Esophagus squamous epithelium (tissue), 5 donors: Measurements from ENCODE around the gene KRT3. TPM values are rescaled to one million over a fixed set of nuclear protein-coding genes. Genes with fewer than 3 reads are reported as not detected.

ENCODE experiments used
- DNase-seq: peaks from one replicate; lab custom pipeline; 2025; lab: John Stamatoyannopoulos, UW
- H3K27ac ChIP-seq, 4 donors: fragments of 200-600 bp; sonication (generic); one replicate each; pipeline ENCODE4 v1.5.1; 2016 to 2019; ENCODE audit warnings: mild to moderate bottlenecking in 1 of 4
- H3K27me3 ChIP-seq, 4 donors: fragments of 200-600 bp; sonication (generic); 1 replicate in 3 of 4; 2 replicates in 1 of 4; pipeline versions ENCODE4 v1.5.1 to v1.6.0; 2017 to 2021; ENCODE audit warnings: antibody characterized with exemption in 1 of 4
- H3K36me3 ChIP-seq, 3 donors: fragments of 200-600 bp; sonication (generic); one replicate each; pipeline ENCODE4 v1.5.1; 2016 to 2019
- H3K4me1 ChIP-seq, 3 donors: fragments of 200-600 bp; sonication (generic); one replicate each; pipeline ENCODE4 v1.5.1; 2017 to 2019
- H3K4me3 ChIP-seq, 4 donors: fragments of 200-600 bp; sonication (generic); 1 replicate in 3 of 4; 2 replicates in 1 of 4; pipeline ENCODE4 v1.5.1; 2016 to 2019; ENCODE audit warnings: mild to moderate bottlenecking in 2 of 4, moderate library complexity in 1 of 4
- H3K9me3 ChIP-seq, 3 donors: fragments of 200-600 bp; sonication (generic); one replicate each; pipeline ENCODE4 v1.5.1; 2016 to 2019
- POLR2A ChIP-seq, 4 donors: fragments of 450-650 bp; IDR thresholded peaks; one replicate each; pipeline ENCODE4 v1.6.1; 2017; ENCODE audit warnings: antibody characterized with exemption in 4 of 4, mild to moderate bottlenecking in 4 of 4, moderate library complexity in 3 of 4
- WGBS, 2 donors: methylation state at CpG; one replicate each; pipeline ENCODE4 v1.1.5; 2018; 5-methylcytosine and 5-hydroxymethylcytosine counted together
- intact Hi-C: fragments of 100-400 bp; cut with DNase I; formaldehyde crosslinking; loops from one replicate; pipeline ENCODE4 v1.15.0; 2022
- total RNA-seq, 4 donors: library from RNA; depleted of rRNA; stranded (reverse); fragments of >200 nt; gene quantifications; one replicate each; pipeline ENCODE4 v1.1.0, GENCODE V29; 2016
- TF ChIP-seq, protein P1 (sequence below), 6 experiments: fragments of 450-650 bp in 4 of 6; fragments of 200-600 bp in 2 of 6; sonication (generic) in 2 of 6; IDR thresholded peaks; one replicate each; pipeline ENCODE4 v1.5.1; 2016 to 2019; ENCODE audit warnings: antibody characterized with exemption in 6 of 6, mild to moderate bottlenecking in 4 of 6, moderate library complexity in 4 of 6
- donor health status: DM: yes; HTN: yes; CAD: no.

The KRT3 gene
- total RNA-seq, 4 donors from 2014 or later: 0.57 to 1.6 (median 0.86) TPM

DNA sequence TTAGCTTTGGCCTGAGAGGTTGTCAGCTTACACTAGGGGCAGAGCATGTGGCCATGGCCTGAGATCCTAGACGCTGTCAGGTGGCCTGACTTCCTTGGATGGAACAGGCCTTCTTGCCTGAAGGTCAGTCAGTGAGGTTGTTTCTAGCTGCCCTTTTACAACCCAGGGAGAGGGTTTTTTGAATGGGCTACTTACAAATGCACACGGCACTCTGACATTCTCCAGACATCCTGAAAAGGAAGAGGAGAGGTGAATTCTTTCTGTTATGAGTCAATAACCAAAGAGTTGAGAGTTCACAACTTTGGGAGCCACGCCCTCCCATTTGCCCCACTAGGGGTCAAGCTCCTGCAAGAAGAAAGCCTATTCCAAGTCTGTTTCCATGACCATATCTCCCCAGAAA lies 26.6 kb downstream of the KRT3 start:
- 54 to 60% methylated on average over 2 to 3 of the region's 3 CpGs for WGBS, 2 donors
- no peak overlapping the region for H3K27ac ChIP-seq

DNA sequence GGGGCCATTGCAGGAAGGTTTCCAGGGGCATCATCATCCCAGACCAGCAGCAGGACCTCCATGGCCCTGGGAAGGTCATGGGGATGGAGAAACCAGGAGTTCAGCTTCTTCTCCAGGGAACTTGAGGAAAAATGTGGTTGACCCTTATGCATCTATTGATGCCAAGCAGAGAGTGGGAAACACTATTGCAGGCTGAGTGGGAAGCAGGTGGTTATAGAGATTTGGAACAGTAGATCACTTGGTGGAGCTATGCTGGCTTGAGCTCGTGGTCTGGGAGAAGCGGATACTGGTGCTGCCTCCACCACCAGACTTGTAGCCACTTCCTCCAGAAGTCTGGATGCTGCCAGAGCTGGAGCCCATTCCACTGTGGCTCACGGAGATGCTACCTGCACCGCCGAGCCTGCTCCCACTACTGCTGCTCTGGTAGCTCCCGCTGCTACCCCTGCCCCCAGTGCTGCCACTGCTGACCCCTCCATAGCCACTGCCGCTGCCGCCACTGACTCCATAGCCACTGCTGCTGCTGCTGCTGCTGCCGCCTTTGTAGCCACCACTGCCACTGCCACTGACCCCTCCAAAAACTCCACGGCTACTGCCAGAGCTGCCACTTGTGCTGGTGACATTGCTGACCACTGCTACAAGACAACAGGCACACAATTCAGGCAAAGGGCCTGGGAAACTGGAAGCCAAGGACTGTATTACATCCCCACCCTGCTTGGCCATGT lies 27.3 kb downstream of the KRT3 start:
- DNase-seq: no peak
- no peak overlapping the region for H3K27ac ChIP-seq
- intact Hi-C loops: no loop called here
- no peaks in the 10 kb centered on the region for H3K4me1 ChIP-seq
- peaks cover 0 to 19% (median 0%) of the 10 kb centered on the region in 4 donors for H3K27me3 ChIP-seq
- 79% methylated on average over 7 of the region's 10 CpGs; no CpG with 5 or more reads in 1 of the 2 donors for WGBS, 2 donors
- TF ChIP-seq POLR2A (IDR thresholded peaks at IDR 0.05): no peak
- TF ChIP-seq, protein P1, sequence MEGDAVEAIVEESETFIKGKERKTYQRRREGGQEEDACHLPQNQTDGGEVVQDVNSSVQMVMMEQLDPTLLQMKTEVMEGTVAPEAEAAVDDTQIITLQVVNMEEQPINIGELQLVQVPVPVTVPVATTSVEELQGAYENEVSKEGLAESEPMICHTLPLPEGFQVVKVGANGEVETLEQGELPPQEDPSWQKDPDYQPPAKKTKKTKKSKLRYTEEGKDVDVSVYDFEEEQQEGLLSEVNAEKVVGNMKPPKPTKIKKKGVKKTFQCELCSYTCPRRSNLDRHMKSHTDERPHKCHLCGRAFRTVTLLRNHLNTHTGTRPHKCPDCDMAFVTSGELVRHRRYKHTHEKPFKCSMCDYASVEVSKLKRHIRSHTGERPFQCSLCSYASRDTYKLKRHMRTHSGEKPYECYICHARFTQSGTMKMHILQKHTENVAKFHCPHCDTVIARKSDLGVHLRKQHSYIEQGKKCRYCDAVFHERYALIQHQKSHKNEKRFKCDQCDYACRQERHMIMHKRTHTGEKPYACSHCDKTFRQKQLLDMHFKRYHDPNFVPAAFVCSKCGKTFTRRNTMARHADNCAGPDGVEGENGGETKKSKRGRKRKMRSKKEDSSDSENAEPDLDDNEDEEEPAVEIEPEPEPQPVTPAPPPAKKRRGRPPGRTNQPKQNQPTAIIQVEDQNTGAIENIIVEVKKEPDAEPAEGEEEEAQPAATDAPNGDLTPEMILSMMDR (IDR thresholded peaks at IDR 0.05): no peak
- H3K4me3 ChIP-seq: no peak overlapping the region
- no peaks in the 10 kb centered on the region for H3K9me3 ChIP-seq
- H3K36me3 ChIP-seq: no peaks in the 10 kb centered on the region

More for the DNA sequence above, 26.6 kb downstream of the KRT3 start:
- peaks cover 0 to 19% (median 0%) of the 10 kb centered on the region in 4 donors for H3K27me3 ChIP-seq
- no peaks in the 10 kb centered on the region for H3K9me3 ChIP-seq
- no peaks in the 10 kb centered on the region for H3K4me1 ChIP-seq
- H3K36me3 ChIP-seq: no peaks in the 10 kb centered on the region
- no peak for DNase-seq
- no peak overlapping the region for H3K4me3 ChIP-seq
- TF ChIP-seq POLR2A (IDR thresholded peaks at IDR 0.05): no peak
- TF ChIP-seq, protein P1 (IDR thresholded peaks at IDR 0.05): no peak
- intact Hi-C loops: no loop called here

DNA sequence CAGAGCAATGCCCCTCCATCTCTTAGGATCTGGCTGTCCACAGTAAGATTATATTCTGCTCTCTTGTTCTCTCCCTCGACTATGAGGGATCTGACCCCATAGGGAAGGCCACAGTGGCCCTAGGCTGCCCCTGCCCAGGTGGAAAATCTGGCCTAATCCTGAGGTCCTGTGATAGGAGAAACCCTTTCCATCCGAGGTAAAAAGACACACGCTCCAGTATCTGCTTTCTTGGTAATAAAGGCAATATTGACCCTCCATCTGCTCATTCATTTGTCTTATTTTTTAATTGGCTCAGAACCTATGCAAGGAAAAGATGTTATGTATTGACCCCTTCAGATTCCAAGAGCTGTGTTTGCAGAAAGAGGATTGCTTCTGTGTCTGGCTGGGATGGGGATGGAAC lies 28.5 kb downstream of the KRT3 start:
- no peaks in the 10 kb centered on the region for H3K9me3 ChIP-seq
- H3K4me3 ChIP-seq: no peak overlapping the region
- H3K4me1 ChIP-seq: no peaks in the 10 kb centered on the region
- no peak overlapping the region for H3K27ac ChIP-seq
- TF ChIP-seq, protein P1 (IDR thresholded peaks at IDR 0.05): no peak
- TF ChIP-seq POLR2A (IDR thresholded peaks at IDR 0.05): no peak
- no peak for DNase-seq
- peaks cover 0 to 19% (median 0%) of the 10 kb centered on the region in 4 donors for H3K27me3 ChIP-seq
- 44 to 80% methylated on average over 2 to 3 of the region's 3 CpGs for WGBS, 2 donors
- no peaks in the 10 kb centered on the region for H3K36me3 ChIP-seq
- intact Hi-C loops: no loop called here

DNA sequence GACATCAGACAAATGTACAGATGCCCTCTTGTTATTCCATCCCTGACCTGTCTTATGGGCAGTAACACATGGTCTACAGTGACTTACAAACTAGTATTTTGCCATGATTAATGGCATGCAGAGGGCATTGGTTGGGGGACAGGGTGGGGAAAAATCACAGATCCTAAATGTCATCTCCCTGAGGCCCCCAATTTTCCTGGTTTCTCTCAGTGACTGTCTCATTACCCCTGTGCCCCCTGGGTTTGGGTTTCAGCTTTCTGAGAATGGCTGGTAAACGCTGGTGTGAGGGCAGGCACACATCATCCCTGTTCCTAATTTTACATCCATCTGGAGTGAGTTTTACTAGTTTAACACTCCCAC lies 28.9 kb downstream of the KRT3 start:
- Histone ChIP-seq H3K4me3 (no peak overlapping the region), H3K27ac (no peak overlapping the region), H3K27me3 (peaks cover 0 to 22% (median 0%) of the 10 kb centered on the region in 4 donors), H3K4me1 (no peaks in the 10 kb centered on the region), H3K36me3 (no peaks in the 10 kb centered on the region), H3K9me3 (peaks cover 0 to 3% (median 0%) of the 10 kb centered on the region in 3 donors)
- 76 to 90% methylated on average over 1 of the region's 1 CpG for WGBS, 2 donors
- TF ChIP-seq POLR2A (IDR thresholded peaks at IDR 0.05): no peak
- TF ChIP-seq, protein P1 (IDR thresholded peaks at IDR 0.05): no peak
- intact Hi-C loops: no loop called here
- no peak for DNase-seq

DNA sequence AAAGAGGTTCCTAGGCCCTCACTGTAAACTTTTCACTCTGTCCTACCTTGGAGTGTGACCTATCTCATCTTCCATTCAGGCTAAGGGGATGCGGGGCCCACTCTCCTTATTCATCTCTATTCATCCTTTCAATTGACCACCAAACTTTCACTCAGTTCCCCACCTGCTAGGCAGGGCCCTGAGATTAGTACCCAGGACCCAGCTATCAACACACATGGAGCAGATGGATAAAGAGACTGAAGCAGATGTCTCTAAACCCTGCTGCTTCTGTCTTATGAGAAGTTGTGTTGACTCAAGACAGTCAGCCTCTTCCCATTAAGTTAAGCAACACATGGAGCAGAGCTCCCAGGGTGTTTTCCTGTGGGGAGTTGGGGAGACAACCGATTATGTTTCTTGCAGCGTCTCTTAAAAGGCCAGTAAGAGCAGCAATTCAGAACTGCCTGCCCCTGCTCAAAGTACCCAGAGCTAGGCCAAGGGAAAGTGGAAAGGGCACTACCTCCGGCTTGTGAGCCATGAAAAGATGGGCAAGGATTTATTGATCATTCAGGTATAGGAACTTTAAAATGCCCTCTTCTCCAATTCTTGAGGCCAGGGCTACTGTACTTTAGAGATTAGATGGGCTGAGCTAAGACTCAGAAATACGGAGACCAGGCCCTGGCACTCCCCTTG lies 29.4 kb downstream of the KRT3 start:
- WGBS, 2 donors: 82 to 90% methylated on average over 5 of the region's 5 CpGs
- TF ChIP-seq, protein P1 (IDR thresholded peaks at IDR 0.05): no peak
- no peak for TF ChIP-seq POLR2A (IDR thresholded peaks at IDR 0.05)
- Histone ChIP-seq H3K4me1 (no peaks in the 10 kb centered on the region), H3K27me3 (peaks cover 0 to 25% (median 0%) of the 10 kb centered on the region in 4 donors), H3K9me3 (peaks cover 0 to 7% (median 0%) of the 10 kb centered on the region in 3 donors), H3K36me3 (no peaks in the 10 kb centered on the region), H3K4me3 (no peak overlapping the region), H3K27ac (no peak overlapping the region)
- no peak for DNase-seq
- intact Hi-C loops: no loop called here
